H1 (cell line): ENCODE data around the gene RGMB. TPM values are rescaled to one million over a fixed set of nuclear protein-coding genes. Genes with fewer than 3 reads are reported as not detected.

Experiments used
- CHD7 ChIP-seq: fragments of 300-600 bp; sonication (generic); IDR thresholded peaks from 2 replicates; pipeline ENCODE4 v1.7.1; 2012; ENCODE audit warnings: low read length, moderate library complexity, mild to moderate bottlenecking, inconsistent platforms; ENCODE audit not compliant: insufficient replicate concordance
- NANOG ChIP-seq: IDR thresholded peaks from 2 replicates; pipeline ENCODE4 v1.6.1; 2011; ENCODE audit warnings: low read length, low read depth, mild to moderate bottlenecking, inconsistent platforms; ENCODE audit not compliant: insufficient read depth, poor library complexity, severe bottlenecking
- polyA plus RNA-seq, 7 experiments: library from polyadenylated mRNA; depleted of rRNA in 3 of 7; stranded (reverse) in 5 of 7; unstranded in 2 of 7; fragments of >200 nt in 5 of 7; fragments of 200-250 nt in 2 of 7; gene quantifications; 1 replicate in 5 of 7; 2 replicates in 1 of 7; 4 replicates in 1 of 7; pipeline versions ENCODE4 v1.2.1 to v1.2.3, GENCODE V29; 2011 to 2013; ENCODE audit warnings: missing spikeins in 2 of 7, mixed read lengths in 2 of 7
- total RNA-seq: library from RNA; stranded (reverse); fragmentation: NEBNext Ultra II Directional; extraction: Animal tissue kit (Norgen Biotek cat#: 25700); gene quantifications from 2 replicates; pipeline ENCODE4 v1.2.1, GENCODE V29; 2021

RGMB gene
- total and polyA plus RNA-seq, 2 of the 8 experiments (the other 6 are each of a cell fraction or from before 2014, with no cell fraction given): 11.7 to 27.0 TPM

DNA sequence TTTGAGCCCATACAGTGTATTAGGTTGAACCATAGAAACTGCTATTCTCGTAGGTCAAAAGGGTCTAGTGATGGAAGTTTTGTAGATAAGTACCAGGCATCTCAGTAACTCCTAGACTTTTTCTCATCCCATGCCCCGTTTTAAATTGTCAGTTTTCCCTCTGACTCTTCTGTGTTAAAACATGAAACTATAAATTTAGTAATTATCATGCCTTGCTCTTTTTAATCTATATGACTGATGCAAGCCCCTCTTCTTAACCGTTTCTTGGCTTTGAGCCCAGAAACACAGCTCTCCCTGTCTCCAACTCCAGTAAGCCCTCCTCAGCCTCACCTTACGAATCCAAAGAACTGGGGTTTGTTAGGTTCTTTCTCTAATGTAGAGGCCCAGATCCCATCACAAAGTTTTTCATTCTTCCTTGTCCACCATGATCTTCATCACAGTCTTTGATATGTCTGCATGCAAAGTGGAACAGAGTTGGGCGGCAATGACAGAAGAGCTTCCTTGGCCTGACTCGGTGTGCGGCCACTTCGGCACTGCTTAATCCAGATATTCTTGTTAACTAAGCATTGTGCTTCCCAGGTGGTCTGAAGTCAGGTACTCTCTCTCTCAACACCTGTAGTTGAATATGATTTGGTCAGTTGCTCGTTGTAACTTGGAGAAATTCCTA, 21.1 kb downstream of the RGMB start (continued):
- TF ChIP-seq CHD7: no peak
- no peak for TF ChIP-seq NANOG
